Colonic mucosa (tissue), 4 donors: ENCODE results near the gene ATP1A2. TPM values are rescaled to one million over a fixed set of nuclear protein-coding genes. Genes with fewer than 3 reads are reported as not detected.

ENCODE experiments used
- DNase-seq: peaks from one replicate; pipeline ENCODE4 v3.0.0-alpha.2; 2020
- H3K27ac ChIP-seq: fragments of 200-600 bp; one replicate; pipeline ENCODE4 v1.8.0; 2021
- H3K27me3 ChIP-seq: fragments of 200-600 bp; one replicate; pipeline ENCODE4 v1.8.0; 2021
- H3K36me3 ChIP-seq: fragments of 200-600 bp; one replicate; pipeline ENCODE4 v1.8.0; 2021
- H3K4me1 ChIP-seq: fragments of 200-600 bp; one replicate; pipeline ENCODE4 v1.8.0; 2021; ENCODE audit warnings: mild to moderate bottlenecking
- H3K4me3 ChIP-seq: fragments of 200-600 bp; one replicate; pipeline ENCODE4 v1.8.0; 2021
- H3K9ac ChIP-seq, 2 donors: one replicate each; pipeline ENCODE4 v1.7.0; 2013; ENCODE audit warnings: control low read depth in 2 of 2, low read depth in 2 of 2, low read length in 2 of 2
- H3K9me3 ChIP-seq: fragments of 200-600 bp; one replicate; pipeline ENCODE4 v1.8.0; 2021
- intact Hi-C: fragments of 100-400 bp; cut with DNase I; formaldehyde crosslinking; loops from one replicate; pipeline ENCODE4 v1.14.1; 2022
- total RNA-seq, 2 donors: library from RNA; stranded (reverse); fragmentation: NEBNext Ultra II Directional in 1 of 2; extraction: Animal tissue kit (Norgen Biotek cat#: 25700) in 1 of 2; gene quantifications; one replicate each; pipeline ENCODE4 v1.2.1, GENCODE V29; 2021
- TF ChIP-seq, protein P1 (sequence below): fragments of 200-600 bp; IDR thresholded peaks from one replicate; pipeline ENCODE4 v1.8.0; 2022; ENCODE audit warnings: antibody characterized with exemption, mild to moderate bottlenecking
- donor health status: healthy.
- donor health status: DM: no; HTN: no; CAD: no.
- donor health status: DM: no; HTN: no; CAD: no.

ATP1A2 gene
- total RNA-seq, 2 donors from 2014 or later: 1.5 to 6.1 TPM

DNA sequence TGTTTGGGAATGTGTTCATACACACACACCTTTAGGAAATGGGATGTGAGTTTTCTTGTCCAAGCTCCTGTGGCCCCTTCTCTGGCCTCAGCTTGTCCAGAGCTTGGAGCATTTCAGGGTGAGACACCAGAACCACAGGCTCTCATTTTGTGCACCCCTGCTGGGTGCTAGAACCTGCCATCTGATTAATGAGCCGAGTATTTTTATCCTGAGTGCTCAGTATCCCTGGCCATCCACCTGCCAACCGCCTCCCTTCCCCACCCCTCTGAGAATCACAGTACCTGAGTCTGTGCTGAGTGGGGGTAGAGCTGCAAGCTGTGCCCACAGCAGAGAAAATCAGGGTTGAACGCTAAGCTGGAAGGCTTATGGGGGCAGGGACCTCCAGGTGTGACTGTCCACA is 76.2 kb downstream of the ATP1A2 start:
- H3K27me3 ChIP-seq: no peaks in the 10 kb centered on the region
- TF ChIP-seq, protein P1, sequence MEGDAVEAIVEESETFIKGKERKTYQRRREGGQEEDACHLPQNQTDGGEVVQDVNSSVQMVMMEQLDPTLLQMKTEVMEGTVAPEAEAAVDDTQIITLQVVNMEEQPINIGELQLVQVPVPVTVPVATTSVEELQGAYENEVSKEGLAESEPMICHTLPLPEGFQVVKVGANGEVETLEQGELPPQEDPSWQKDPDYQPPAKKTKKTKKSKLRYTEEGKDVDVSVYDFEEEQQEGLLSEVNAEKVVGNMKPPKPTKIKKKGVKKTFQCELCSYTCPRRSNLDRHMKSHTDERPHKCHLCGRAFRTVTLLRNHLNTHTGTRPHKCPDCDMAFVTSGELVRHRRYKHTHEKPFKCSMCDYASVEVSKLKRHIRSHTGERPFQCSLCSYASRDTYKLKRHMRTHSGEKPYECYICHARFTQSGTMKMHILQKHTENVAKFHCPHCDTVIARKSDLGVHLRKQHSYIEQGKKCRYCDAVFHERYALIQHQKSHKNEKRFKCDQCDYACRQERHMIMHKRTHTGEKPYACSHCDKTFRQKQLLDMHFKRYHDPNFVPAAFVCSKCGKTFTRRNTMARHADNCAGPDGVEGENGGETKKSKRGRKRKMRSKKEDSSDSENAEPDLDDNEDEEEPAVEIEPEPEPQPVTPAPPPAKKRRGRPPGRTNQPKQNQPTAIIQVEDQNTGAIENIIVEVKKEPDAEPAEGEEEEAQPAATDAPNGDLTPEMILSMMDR: no peak
- no peaks in the 10 kb centered on the region for H3K9me3 ChIP-seq
- no peak for DNase-seq
- intact Hi-C loops: loop anchor here (2.0 to 10.0 kb wide), 4 partner anchors 59 to 186 kb away; no protein-coding TSS in a partner anchor
- no peak overlapping the region for H3K4me3 ChIP-seq
- no peaks in the 10 kb centered on the region for H3K36me3 ChIP-seq
- no peaks in the 10 kb centered on the region for H3K4me1 ChIP-seq
- no peak overlapping the region for H3K9ac ChIP-seq
- H3K27ac ChIP-seq: no peak overlapping the region

DNA sequence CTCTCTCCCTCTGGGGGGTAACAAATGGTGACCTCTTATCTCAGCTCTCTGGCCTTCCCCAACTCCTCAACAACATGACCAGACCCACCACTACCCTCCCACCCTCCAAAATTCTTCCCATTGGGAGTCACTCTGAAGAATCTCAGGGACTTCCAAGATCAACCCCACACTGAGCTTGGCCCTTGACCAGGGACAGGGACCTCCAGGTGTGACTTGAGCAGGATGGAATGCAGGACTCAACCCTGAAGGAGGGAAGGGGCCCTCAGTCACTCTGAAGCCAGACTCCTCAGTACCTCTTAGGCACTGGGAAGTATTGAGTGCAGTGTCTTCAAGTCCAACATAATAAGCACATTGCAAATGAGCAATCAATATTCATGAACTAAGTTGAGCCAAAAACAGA is 76.7 kb downstream of the ATP1A2 start:
- no peak for DNase-seq
- no peaks in the 10 kb centered on the region for H3K4me1 ChIP-seq
- no peak overlapping the region for H3K27ac ChIP-seq
- TF ChIP-seq, protein P1: no peak
- H3K9ac ChIP-seq: no peak overlapping the region
- intact Hi-C loops: loop anchor here (2.0 to 10.0 kb wide), 4 partner anchors 59 to 185 kb away; no protein-coding TSS in a partner anchor
- H3K4me3 ChIP-seq: no peak overlapping the region
- H3K36me3 ChIP-seq: no peaks in the 10 kb centered on the region
- H3K9me3 ChIP-seq: no peaks in the 10 kb centered on the region
- H3K27me3 ChIP-seq: no peaks in the 10 kb centered on the region

Other genes with a start within 250 kb of the ATP1A2 start
- gene CFAP45, start 215.6 kb upstream of the ATP1A2 start, total RNA-seq: under 1 TPM in 1 of 2 donors, not detected in 1; 0.30 TPM
- 100 to 1,000 TPM; 354 to 515 TPM for gene TAGLN2, start 190.3 kb upstream of the ATP1A2 start, total RNA-seq
- 10 to 100 TPM; 14.1 to 41.8 TPM for gene IGSF9, start 170.1 kb upstream of the ATP1A2 start, total RNA-seq
- not detected for gene SLAMF9, start 161.5 kb upstream of the ATP1A2 start, total RNA-seq
- 1 to 10 TPM; 4.0 to 6.2 TPM for gene PIGM, start 83.8 kb upstream of the ATP1A2 start, total RNA-seq
- gene KCNJ10, start 45.6 kb upstream of the ATP1A2 start, total RNA-seq: under 1 TPM in 1 of 2 donors, not detected in 1; 0.29 TPM
- gene KCNJ9, start 34.2 kb upstream of the ATP1A2 start, total RNA-seq: under 1 TPM; 0.11 to 0.30 TPM
- 10 to 100 TPM; 53.6 to 60.2 TPM for gene IGSF8, start 17.1 kb upstream of the ATP1A2 start, total RNA-seq
- not detected for gene ATP1A4, start 35.8 kb downstream of the ATP1A2 start, total RNA-seq
- not detected for gene CASQ1, start 74.8 kb downstream of the ATP1A2 start, total RNA-seq
- 10 to 100 TPM; 33.0 to 48.3 TPM for gene PEA15, start 89.6 kb downstream of the ATP1A2 start, total RNA-seq
- gene DCAF8, start 146.8 kb downstream of the ATP1A2 start, total RNA-seq: 10 to 100 TPM; 72.0 to 86.1 TPM
- 10 to 100 TPM; 43.2 to 59.3 TPM for gene PEX19, start 169.4 kb downstream of the ATP1A2 start, total RNA-seq
- 100 to 1,000 TPM; 154 to 163 TPM for gene COPA, start 227.5 kb downstream of the ATP1A2 start, total RNA-seq
- 10 to 100 TPM; 83.5 to 88.0 TPM for gene NCSTN, start 227.6 kb downstream of the ATP1A2 start, total RNA-seq